ENCODE results near the gene CXCL11.

DNA sequence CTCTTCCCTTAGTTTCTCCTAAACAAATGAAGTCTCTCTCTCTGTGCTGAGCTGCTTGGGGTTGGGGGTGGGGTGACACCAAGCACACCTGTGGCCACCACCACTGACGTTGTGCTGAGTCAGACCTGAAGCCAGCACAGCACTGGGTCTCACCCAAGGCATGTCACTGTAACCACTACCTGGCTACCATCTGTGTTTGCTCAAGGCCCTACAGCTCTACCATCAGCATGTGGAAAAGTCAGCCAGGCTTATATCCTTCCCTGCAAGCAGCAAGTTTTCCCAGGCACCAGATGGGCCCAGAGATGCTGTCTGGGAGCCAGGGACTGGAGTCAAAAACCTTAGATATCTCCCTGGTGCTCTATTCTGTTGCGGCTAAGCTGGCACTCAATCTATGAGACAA lies 19.5 kb downstream of the CXCL11 start:
- TF ChIP-seq POLR2A (IDR thresholded peaks at IDR 0.05) = no peak
- TF ChIP-seq, protein P1, sequence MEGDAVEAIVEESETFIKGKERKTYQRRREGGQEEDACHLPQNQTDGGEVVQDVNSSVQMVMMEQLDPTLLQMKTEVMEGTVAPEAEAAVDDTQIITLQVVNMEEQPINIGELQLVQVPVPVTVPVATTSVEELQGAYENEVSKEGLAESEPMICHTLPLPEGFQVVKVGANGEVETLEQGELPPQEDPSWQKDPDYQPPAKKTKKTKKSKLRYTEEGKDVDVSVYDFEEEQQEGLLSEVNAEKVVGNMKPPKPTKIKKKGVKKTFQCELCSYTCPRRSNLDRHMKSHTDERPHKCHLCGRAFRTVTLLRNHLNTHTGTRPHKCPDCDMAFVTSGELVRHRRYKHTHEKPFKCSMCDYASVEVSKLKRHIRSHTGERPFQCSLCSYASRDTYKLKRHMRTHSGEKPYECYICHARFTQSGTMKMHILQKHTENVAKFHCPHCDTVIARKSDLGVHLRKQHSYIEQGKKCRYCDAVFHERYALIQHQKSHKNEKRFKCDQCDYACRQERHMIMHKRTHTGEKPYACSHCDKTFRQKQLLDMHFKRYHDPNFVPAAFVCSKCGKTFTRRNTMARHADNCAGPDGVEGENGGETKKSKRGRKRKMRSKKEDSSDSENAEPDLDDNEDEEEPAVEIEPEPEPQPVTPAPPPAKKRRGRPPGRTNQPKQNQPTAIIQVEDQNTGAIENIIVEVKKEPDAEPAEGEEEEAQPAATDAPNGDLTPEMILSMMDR (IDR thresholded peaks at IDR 0.05 in 8 of 11, conservative IDR thresholded peaks at IDR 0.05 in 3 of 11) = no peak

All from spleen (tissue), 7 donors.